ENCODE results near the gene WWOX.

- TF ChIP-seq POLR2AphosphoS5 (IDR thresholded peaks at IDR 0.05; ENCODE audit: low read depth, low read length) (no peak), TAF1 (IDR thresholded peaks at IDR 0.05; ENCODE audit: borderline replicate concordance, insufficient read depth, low read length) (no peak), SIN3A (IDR thresholded peaks at IDR 0.05; ENCODE audit: borderline replicate concordance, insufficient read depth, low read length) (no peak), FOXP2 (optimal IDR thresholded peaks at IDR 0.05; ENCODE audit: borderline replicate concordance, extremely low read depth, extremely low read length, insufficient read depth) (no peak)
- TF ChIP-seq, protein P1, sequence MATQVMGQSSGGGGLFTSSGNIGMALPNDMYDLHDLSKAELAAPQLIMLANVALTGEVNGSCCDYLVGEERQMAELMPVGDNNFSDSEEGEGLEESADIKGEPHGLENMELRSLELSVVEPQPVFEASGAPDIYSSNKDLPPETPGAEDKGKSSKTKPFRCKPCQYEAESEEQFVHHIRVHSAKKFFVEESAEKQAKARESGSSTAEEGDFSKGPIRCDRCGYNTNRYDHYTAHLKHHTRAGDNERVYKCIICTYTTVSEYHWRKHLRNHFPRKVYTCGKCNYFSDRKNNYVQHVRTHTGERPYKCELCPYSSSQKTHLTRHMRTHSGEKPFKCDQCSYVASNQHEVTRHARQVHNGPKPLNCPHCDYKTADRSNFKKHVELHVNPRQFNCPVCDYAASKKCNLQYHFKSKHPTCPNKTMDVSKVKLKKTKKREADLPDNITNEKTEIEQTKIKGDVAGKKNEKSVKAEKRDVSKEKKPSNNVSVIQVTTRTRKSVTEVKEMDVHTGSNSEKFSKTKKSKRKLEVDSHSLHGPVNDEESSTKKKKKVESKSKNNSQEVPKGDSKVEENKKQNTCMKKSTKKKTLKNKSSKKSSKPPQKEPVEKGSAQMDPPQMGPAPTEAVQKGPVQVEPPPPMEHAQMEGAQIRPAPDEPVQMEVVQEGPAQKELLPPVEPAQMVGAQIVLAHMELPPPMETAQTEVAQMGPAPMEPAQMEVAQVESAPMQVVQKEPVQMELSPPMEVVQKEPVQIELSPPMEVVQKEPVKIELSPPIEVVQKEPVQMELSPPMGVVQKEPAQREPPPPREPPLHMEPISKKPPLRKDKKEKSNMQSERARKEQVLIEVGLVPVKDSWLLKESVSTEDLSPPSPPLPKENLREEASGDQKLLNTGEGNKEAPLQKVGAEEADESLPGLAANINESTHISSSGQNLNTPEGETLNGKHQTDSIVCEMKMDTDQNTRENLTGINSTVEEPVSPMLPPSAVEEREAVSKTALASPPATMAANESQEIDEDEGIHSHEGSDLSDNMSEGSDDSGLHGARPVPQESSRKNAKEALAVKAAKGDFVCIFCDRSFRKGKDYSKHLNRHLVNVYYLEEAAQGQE (IDR thresholded peaks at IDR 0.05; ENCODE audit: insufficient read depth in 1 of 2, low read depth in 2 of 2, low read length in 2 of 2), result no peak
Measured at GRCh38 chr16:78538919-78539318, 439.5 kb downstream of the WWOX start.
